ENCODE measurements around the gene TFDP3.

- TF ChIP-seq CTCF (IDR thresholded peaks at IDR 0.05) (no peak), POLR2AphosphoS5 (IDR thresholded peaks at IDR 0.05; ENCODE audit: low read depth, low read length) (no peak), TCF7L2 (IDR thresholded peaks at IDR 0.05; ENCODE audit: low read depth, low read length) (no peak), SIN3A (IDR thresholded peaks at IDR 0.05; ENCODE audit: borderline replicate concordance, insufficient read depth, low read depth, low read length) (no peak), REST (IDR thresholded peaks at IDR 0.05; ENCODE audit: insufficient read depth in 1 of 2, low read depth in 2 of 2, low read length in 1 of 2) (no peak)
These were observed 30.0 kb upstream of the TFDP3 start for GRCh38 chrX:133248177-133248576.

Data from Panc1 (cell line).